ENCODE results near the gene ANKLE2.

Gene ANKLE2

DNA sequence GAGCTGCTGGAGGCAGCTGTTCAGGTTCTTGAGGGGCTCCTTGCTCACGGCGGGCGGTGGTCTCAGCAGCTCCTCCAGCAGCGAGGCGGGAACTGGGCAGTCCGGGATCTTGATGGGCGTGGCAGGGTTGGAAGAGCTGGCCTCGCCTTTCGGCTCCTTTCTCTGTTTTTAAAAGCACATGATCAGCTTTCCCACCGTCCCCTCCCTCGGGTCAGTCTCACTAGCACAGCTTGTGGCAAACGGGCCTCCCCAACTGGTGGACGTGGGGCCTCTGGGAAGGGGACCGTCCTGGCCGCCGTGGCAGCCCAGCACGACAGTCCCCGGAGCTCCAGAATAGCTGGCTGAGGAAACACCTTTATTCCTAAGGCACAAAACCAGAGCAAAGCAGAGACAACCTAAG lies 12.5 kb upstream of the ANKLE2 start:
- Histone ChIP-seq H3K4me1 (ENCODE audit: control insufficient read depth, insufficient read depth, low read length) (no peaks in the 10 kb centered on the region), H3K9me3 (ENCODE audit: control insufficient read depth, insufficient read depth, low read depth, low read length) (no peaks in the 10 kb centered on the region), H3K27ac (ENCODE audit: extremely low read depth, low read depth, low read length) (no peak overlapping the region), H3K36me3 (ENCODE audit: control insufficient read depth in 2 of 2, insufficient read depth in 1 of 2, low read length in 2 of 2) (peaks cover 14 to 83% of the 10 kb centered on the region in 2 experiments), H3K4me3 (ENCODE audit: low read depth, low read length) (no peak overlapping the region)
- ChIA-PET POLR2A (no interaction called here), CTCF (interaction anchor here (1.2 kb wide), 1 partner anchor 19 kb away, joined by 3 read pairs; no protein-coding TSS in a partner anchor)
- no peak for TF ChIP-seq ZNF76 (tag by site-specific recombination; IDR thresholded peaks at IDR 0.05; ENCODE audit: borderline replicate concordance, low read depth)
- TF ChIP-seq, protein P1, sequence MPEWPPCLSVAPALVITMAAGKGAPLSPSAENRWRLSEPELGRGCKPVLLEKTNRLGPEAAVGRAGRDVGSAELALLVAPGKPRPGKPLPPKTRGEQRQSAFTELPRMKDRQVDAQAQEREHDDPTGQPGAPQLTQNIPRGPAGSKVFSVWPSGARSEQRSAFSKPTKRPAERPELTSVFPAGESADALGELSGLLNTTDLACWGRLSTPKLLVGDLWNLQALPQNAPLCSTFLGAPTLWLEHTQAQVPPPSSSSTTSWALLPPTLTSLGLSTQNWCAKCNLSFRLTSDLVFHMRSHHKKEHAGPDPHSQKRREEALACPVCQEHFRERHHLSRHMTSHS (tag by site-specific recombination; IDR thresholded peaks at IDR 0.05): no peak
- no peak for TF ChIP-seq ZNF747 (tag by site-specific recombination; IDR thresholded peaks at IDR 0.05)
- no peak for TF ChIP-seq ZNF843 (tag by site-specific recombination; IDR thresholded peaks at IDR 0.05)
- no peak for TF ChIP-seq ZNF10 (tag by site-specific recombination; IDR thresholded peaks at IDR 0.05)
- no peak for TF ChIP-seq ZNF223 (tag by site-specific recombination; IDR thresholded peaks at IDR 0.05)
- no peak for TF ChIP-seq MEIS1 (CRISPR knock-in tag; IDR thresholded peaks at IDR 0.05; ENCODE audit: borderline replicate concordance)
- TF ChIP-seq ZNF639 (tag by site-specific recombination; IDR thresholded peaks at IDR 0.05): no peak
- TF ChIP-seq KLF17 (tag by site-specific recombination; IDR thresholded peaks at IDR 0.05): no peak
- TF ChIP-seq, protein P2, sequence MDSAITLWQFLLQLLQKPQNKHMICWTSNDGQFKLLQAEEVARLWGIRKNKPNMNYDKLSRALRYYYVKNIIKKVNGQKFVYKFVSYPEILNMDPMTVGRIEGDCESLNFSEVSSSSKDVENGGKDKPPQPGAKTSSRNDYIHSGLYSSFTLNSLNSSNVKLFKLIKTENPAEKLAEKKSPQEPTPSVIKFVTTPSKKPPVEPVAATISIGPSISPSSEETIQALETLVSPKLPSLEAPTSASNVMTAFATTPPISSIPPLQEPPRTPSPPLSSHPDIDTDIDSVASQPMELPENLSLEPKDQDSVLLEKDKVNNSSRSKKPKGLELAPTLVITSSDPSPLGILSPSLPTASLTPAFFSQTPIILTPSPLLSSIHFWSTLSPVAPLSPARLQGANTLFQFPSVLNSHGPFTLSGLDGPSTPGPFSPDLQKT (IDR thresholded peaks at IDR 0.05; ENCODE audit: borderline replicate concordance, low read depth, low read length): no peak
- no peak for TF ChIP-seq ZNF248 (tag by site-specific recombination; IDR thresholded peaks at IDR 0.05)
- TF ChIP-seq ZNF292 (tag by site-specific recombination; IDR thresholded peaks at IDR 0.05; ENCODE audit: borderline replicate concordance, low read depth): no peak
- TF ChIP-seq SP3 (tag by site-specific recombination; IDR thresholded peaks at IDR 0.05): no peak
- no peak for TF ChIP-seq PRDM1 (tag by site-specific recombination; IDR thresholded peaks at IDR 0.05)
- TF ChIP-seq ZIC2 (tag by site-specific recombination; IDR thresholded peaks at IDR 0.05): no peak
- no peak for TF ChIP-seq ZNF184 (tag by site-specific recombination; IDR thresholded peaks at IDR 0.05)

DNA sequence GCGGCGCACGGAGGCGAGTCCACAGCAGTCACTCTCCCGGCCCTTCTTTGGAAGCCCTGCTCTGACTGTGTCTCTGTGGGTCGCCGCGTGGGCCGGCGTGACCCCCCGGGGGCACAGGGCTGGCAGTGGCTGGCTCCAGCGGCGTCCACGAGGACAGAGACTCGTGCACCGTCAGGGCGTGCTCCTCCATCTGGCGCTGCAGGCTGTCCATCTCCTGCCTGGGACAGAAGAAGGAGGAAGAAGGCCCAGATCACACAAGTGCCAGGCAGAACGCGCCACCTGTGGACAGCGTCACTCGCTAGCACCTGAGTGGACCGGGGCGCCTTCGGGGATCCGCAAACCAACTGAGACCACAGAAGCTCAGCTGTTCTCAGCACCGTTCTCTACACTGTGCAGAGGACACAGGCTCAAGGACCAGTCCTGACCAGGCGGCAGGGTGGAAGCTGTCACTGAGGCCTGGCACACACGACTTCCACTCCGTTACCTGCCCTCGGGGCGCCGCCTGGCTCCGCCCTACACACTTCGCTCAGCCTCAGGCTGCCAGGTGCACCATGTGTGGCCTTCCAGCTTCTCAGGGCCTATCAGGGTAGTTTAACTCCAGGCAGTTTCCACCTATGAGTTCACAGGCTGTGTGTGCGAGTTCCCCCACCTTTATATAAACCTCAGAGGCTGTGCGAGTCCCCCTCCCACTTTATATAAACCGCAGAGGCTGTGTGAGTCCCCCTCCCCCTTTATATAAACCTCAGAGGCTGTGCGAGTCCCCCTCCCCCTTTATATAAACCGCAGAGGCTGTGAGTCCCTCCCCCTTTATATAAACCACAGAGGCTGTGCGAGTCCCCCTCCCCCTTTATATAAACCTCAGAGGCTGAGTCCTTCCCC lies 11.7 kb upstream of the ANKLE2 start:
- Histone ChIP-seq H3K4me3 (ENCODE audit: low read depth, low read length) (no peak overlapping the region), H3K9me3 (ENCODE audit: control insufficient read depth, insufficient read depth, low read depth, low read length) (no peaks in the 10 kb centered on the region), H3K27ac (ENCODE audit: extremely low read depth, low read depth, low read length) (no peak overlapping the region), H3K36me3 (ENCODE audit: control insufficient read depth in 2 of 2, insufficient read depth in 1 of 2, low read length in 2 of 2) (peaks cover 12 to 80% of the 10 kb centered on the region in 2 experiments), H3K4me1 (ENCODE audit: control insufficient read depth, insufficient read depth, low read length) (no peaks in the 10 kb centered on the region)
- POLR2A ChIA-PET: interaction anchor here (0.6 to 0.7 kb wide), 3 partner anchors 25 to 700 kb away, joined by 3 to 6 read pairs (median 5); no protein-coding TSS in a partner anchor
- CTCF ChIA-PET: no interaction called here
- no peak for TF ChIP-seq ZNF707 (tag by site-specific recombination; IDR thresholded peaks at IDR 0.05)
- no peak for TF ChIP-seq ZNF121 (tag by site-specific recombination; IDR thresholded peaks at IDR 0.05)
